SH-SY5Y (cell line): ENCODE data around the gene CLDN9.

Experiments used
- GATA2 ChIP-seq: IDR thresholded peaks from 2 replicates; pipeline ENCODE4 v1.6.1; 2011; ENCODE audit warnings: mild to moderate bottlenecking, low read depth, low read length
- GATA3 ChIP-seq: IDR thresholded peaks from 2 replicates; pipeline ENCODE4 v1.6.1; 2011; ENCODE audit warnings: low read depth, mild to moderate bottlenecking, low read length, moderate library complexity

DNA sequence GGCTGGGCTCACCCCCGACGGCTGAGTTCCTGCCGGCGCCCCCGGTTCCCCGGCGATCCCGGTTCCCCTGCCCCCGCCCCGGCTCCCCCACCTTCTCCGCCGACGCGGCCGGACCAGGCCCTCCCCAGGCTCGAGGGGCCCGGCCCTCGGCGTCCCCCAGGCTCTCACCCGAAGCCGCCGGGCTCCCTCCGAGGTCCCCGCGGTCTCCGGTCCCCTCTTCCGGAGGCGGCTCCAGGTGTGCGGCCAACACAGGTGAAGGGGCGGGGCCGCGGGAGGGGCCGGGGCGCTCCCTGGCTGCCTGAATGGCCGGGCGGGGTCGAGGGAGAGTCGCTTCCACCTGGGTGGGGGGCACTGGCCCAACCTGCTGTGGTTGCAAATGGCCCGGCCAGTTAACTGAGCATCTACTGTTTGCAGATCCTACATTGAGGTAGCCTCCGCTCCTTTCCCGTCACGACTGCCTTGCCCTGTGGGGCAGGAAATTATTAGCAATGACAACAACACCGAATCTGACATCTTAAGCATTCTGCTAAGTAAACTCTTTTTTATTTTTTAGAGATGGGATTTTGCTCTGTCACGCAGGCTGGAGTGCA is 24.1 kb downstream of the CLDN9 start, which contains the start of gene BICDL2:
- no peak for TF ChIP-seq GATA3
- no peak for TF ChIP-seq GATA2
